GM23248 (cell line): ENCODE results near the gene PLEKHA6. TPM values are rescaled to one million over a fixed set of nuclear protein-coding genes. Genes with fewer than 3 reads are reported as not detected.

Source experiments
- DNase-seq: peaks from one replicate; pipeline ENCODE4 v3.0.0-alpha.2; 2015
- H2AFZ ChIP-seq: fragments of 200-600 bp; sonication (generic); 2 replicates; pipeline ENCODE4 v1.6.1; 2016; ENCODE audit warnings: antibody characterized with exemption
- H3F3A ChIP-seq: fragments of 200-600 bp; sonication (generic); 2 replicates; pipeline ENCODE4 v1.6.1; 2016; ENCODE audit warnings: mild to moderate bottlenecking, antibody characterized with exemption, mixed run types; ENCODE audit not compliant: insufficient read depth
- H3K27ac ChIP-seq: fragments of 200-600 bp; sonication (generic); 2 replicates; pipeline ENCODE4 v1.5.1; 2016; ENCODE audit warnings: mild to moderate bottlenecking
- H3K27me3 ChIP-seq: fragments of 200-600 bp; sonication (generic); replicated peaks from 2 replicates; pipeline ENCODE4 v1.6.1; 2016; ENCODE audit warnings: mild to moderate bottlenecking; ENCODE audit not compliant: insufficient read depth
- H3K36me3 ChIP-seq: fragments of 200-600 bp; sonication (generic); 2 replicates; pipeline ENCODE4 v1.6.1; 2016; ENCODE audit warnings: low read depth, mild to moderate bottlenecking
- H3K4me1 ChIP-seq: fragments of 200-600 bp; sonication (generic); 2 replicates; pipeline ENCODE4 v1.6.1; 2016; ENCODE audit warnings: mild to moderate bottlenecking; ENCODE audit not compliant: insufficient read depth
- H3K4me2 ChIP-seq: fragments of 200-600 bp; sonication (generic); one replicate; pipeline ENCODE4 v1.6.1; 2016; ENCODE audit warnings: mild to moderate bottlenecking; ENCODE audit not compliant: unreplicated experiment
- H3K4me3 ChIP-seq: fragments of 200-600 bp; sonication (generic); 2 replicates; pipeline ENCODE4 v1.5.1; 2016; ENCODE audit warnings: mild to moderate bottlenecking
- H3K79me2 ChIP-seq: fragments of 200-600 bp; sonication (generic); 2 replicates; pipeline ENCODE4 v1.6.1; 2016; ENCODE audit warnings: mild to moderate bottlenecking; ENCODE audit not compliant: insufficient read depth
- H3K9ac ChIP-seq: fragments of 200-600 bp; sonication (generic); 2 replicates; pipeline ENCODE4 v1.6.1; 2016; ENCODE audit warnings: mild to moderate bottlenecking
- H3K9me2 ChIP-seq: fragments of 200-600 bp; sonication (generic); 2 replicates; pipeline ENCODE4 v1.6.1; 2016; ENCODE audit warnings: mixed run types, mild to moderate bottlenecking, moderate library complexity; ENCODE audit not compliant: insufficient read depth
- H3K9me3 ChIP-seq: fragments of 200-600 bp; sonication (generic); one replicate; pipeline ENCODE4 v1.6.1; 2017; ENCODE audit warnings: low read depth
- H4K20me1 ChIP-seq: fragments of 200-600 bp; sonication (generic); 2 replicates; pipeline ENCODE4 v1.6.0; 2016; ENCODE audit not compliant: insufficient read depth
- EZH2 ChIP-seq: fragments of 200-600 bp; sonication (generic); IDR thresholded peaks from 2 replicates; pipeline ENCODE4 v1.6.1; 2018; ENCODE audit warnings: antibody characterized with exemption, mild to moderate bottlenecking; ENCODE audit not compliant: insufficient read depth, poor library complexity, severe bottlenecking
- EZH2phosphoT487 ChIP-seq: fragments of 200-600 bp; sonication (generic); IDR thresholded peaks from 2 replicates; pipeline ENCODE4 v1.6.1; 2018; ENCODE audit warnings: antibody characterized with exemption, moderate library complexity, mild to moderate bottlenecking, low read depth; ENCODE audit not compliant: insufficient read depth
- WGBS, 2 experiments: methylation state at CpG; one replicate each; pipeline ENCODE4 v1.1.6; 2015 to 2017; ENCODE audit warnings: low lambda C conversion rate in 2 of 2, low coverage in 1 of 2; ENCODE audit errors: missing lambda C conversion rate in 2 of 2; 5-methylcytosine and 5-hydroxymethylcytosine counted together
- in situ Hi-C: fragments of 300-500 bp; cut with MboI; formaldehyde crosslinking; loops from 2 replicates; pipeline ENCODE4 v1.15.0; 2020
- polyA plus RNA-seq: library from polyadenylated mRNA; unstranded; fragments of >200 nt; fragmentation: Nextera tagmentation; extraction: Ambion mirVana; gene quantifications from 2 replicates; pipeline ENCODE4 v1.2.1, GENCODE V29; 2016
- total RNA-seq: library from RNA; depleted of rRNA; stranded (reverse); fragments of >200 nt; shearing (Covaris generic); gene quantifications from 2 replicates; pipeline ENCODE4 v1.2.3, GENCODE V29; 2014

The PLEKHA6 gene
- total and polyA plus RNA-seq, 2 experiments from 2014 or later, result 4.5 to 7.3 TPM

GRCh38 chr1:204377800-204378668, 18.3 kb upstream of the PLEKHA6 start:
- Histone ChIP-seq H2AFZ (peak overlapping the region; percentile 84), H3F3A (no peaks in the 10 kb centered on the region), H4K20me1 (no peaks in the 10 kb centered on the region), H3K27ac (no peak overlapping the region), H3K9ac (no peak overlapping the region), H3K36me3 (no peaks in the 10 kb centered on the region), H3K79me2 (no peaks in the 10 kb centered on the region), H3K9me3 (no peaks in the 10 kb centered on the region), H3K27me3 (peaks cover 53% of the 10 kb centered on the region), H3K4me3 (peak overlapping the region; percentile 72), H3K4me2 (peak overlapping the region; percentile 98), H3K9me2 (no peaks in the 10 kb centered on the region), H3K4me1 (0 out of 2 replicates have a peak, but pooled peaks cover 3% of the 10 kb centered on the region)
- 3% methylated on average over 47 to 54 of the region's 55 CpGs for WGBS, 2 experiments
- DNase-seq, result peak; percentile 51
- peak; percentile 9 for TF ChIP-seq EZH2
- TF ChIP-seq EZH2phosphoT487, result no peak
- in situ Hi-C loops, result no loop called here

- Histone ChIP-seq H4K20me1 (no peaks in the 10 kb centered on the region), H3K9ac (no peak overlapping the region), H3K27me3 (peaks cover 61% of the 10 kb centered on the region), H2AFZ (no peak overlapping the region), H3K9me3 (no peaks in the 10 kb centered on the region), H3K4me3 (peak overlapping the region; percentile 72), H3F3A (no peaks in the 10 kb centered on the region), H3K27ac (no peak overlapping the region), H3K9me2 (no peaks in the 10 kb centered on the region), H3K79me2 (no peaks in the 10 kb centered on the region), H3K4me1 (0 out of 2 replicates have a peak, but pooled peaks cover 3% of the 10 kb centered on the region), H3K4me2 (peak overlapping the region; percentile 98), H3K36me3 (no peaks in the 10 kb centered on the region)
- no peak for DNase-seq
- WGBS, 2 experiments, result 61 to 62% methylated on average over 28 of the region's 28 CpGs
- in situ Hi-C loops, result no loop called here
- TF ChIP-seq EZH2phosphoT487 (no peak), EZH2 (no peak)
Observed at GRCh38 chr1:204376919-204377799, 17.4 kb upstream of the PLEKHA6 start.

GRCh38 chr1:204376465-204376864, 16.7 kb upstream of the PLEKHA6 start:
- no peaks in the 10 kb centered on the region for H3K9me3 ChIP-seq
- no peak overlapping the region for H3K4me2 ChIP-seq
- peaks cover 68% of the 10 kb centered on the region for H3K27me3 ChIP-seq
- in situ Hi-C loops, result no loop called here
- H3K9me2 ChIP-seq, result no peaks in the 10 kb centered on the region
- TF ChIP-seq EZH2phosphoT487 (no peak), EZH2 (no peak)
- no peak overlapping the region for H3K9ac ChIP-seq
- H3K4me3 ChIP-seq, result no peak overlapping the region
- H3K4me1 ChIP-seq, result 0 out of 2 replicates have a peak, but pooled peaks cover 3% of the 10 kb centered on the region
- no peak for DNase-seq
- H3K36me3 ChIP-seq, result no peaks in the 10 kb centered on the region
- H2AFZ ChIP-seq, result no peak overlapping the region
- H3F3A ChIP-seq, result no peaks in the 10 kb centered on the region
- H4K20me1 ChIP-seq, result no peaks in the 10 kb centered on the region
- no peaks in the 10 kb centered on the region for H3K79me2 ChIP-seq
- WGBS, 2 experiments, result 57 to 65% methylated on average over 6 of the region's 6 CpGs
- H3K27ac ChIP-seq, result no peak overlapping the region

GRCh38 chr1:204373911-204374310, 14.2 kb upstream of the PLEKHA6 start:
- no peak for TF ChIP-seq EZH2
- no peak for TF ChIP-seq EZH2phosphoT487
- Histone ChIP-seq H4K20me1 (no peaks in the 10 kb centered on the region), H3K9me2 (no peaks in the 10 kb centered on the region), H2AFZ (no peak overlapping the region), H3K9me3 (no peaks in the 10 kb centered on the region), H3F3A (no peaks in the 10 kb centered on the region), H3K9ac (no peak overlapping the region), H3K27ac (no peak overlapping the region), H3K4me3 (no peak overlapping the region), H3K36me3 (no peaks in the 10 kb centered on the region), H3K27me3 (peaks cover 59% of the 10 kb centered on the region), H3K79me2 (no peaks in the 10 kb centered on the region), H3K4me1 (0 out of 2 replicates have a peak, but pooled peaks cover 3% of the 10 kb centered on the region), H3K4me2 (no peak overlapping the region)
- WGBS, 2 experiments, result 64 to 79% methylated on average over 3 to 4 of the region's 4 CpGs
- in situ Hi-C loops, result no loop called here
- no peak for DNase-seq
